ENCODE measurements around the gene SLC25A21. TPM values are rescaled to one million over a fixed set of nuclear protein-coding genes. Genes with fewer than 3 reads are reported as not detected.

Gene SLC25A21
- total RNA-seq, 1 experiment from 2014 or later = 7.1 TPM

DNA sequence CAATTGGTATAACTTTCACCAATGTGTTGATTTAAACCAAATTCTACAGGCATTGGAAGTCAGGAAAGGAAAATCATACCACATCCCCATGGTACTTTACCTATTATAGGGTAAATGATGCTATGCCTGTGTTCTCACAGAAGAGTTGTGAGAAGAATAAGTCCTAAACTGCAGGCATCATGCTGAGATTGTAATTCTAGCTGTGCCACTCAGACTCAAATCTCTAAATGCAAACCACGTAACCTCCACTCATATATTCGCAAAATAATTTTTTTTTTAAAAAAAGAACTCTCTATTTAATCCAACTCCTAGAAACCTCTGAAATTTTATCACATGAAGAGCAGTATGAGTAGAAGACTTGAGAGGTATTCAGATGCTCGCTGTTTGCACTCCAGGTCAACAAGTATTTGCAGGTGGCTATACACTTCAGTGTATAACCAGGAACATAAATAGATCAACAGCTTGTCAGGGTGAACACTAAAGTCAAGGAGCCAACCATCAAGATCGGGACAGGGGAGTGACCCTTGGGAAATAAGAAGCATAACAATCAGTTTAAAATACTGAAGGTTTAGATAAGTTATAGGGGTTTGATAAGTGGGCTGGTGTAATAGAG lies 110.1 kb downstream of the SLC25A21 start:
- Histone ChIP-seq H4K5ac (ENCODE audit: insufficient read length, low read depth, low read length) (no peak overlapping the region), H3K4me2 (ENCODE audit: insufficient read depth, insufficient read length, low read length) (no peak overlapping the region), H3K18ac (ENCODE audit: insufficient read length, low read depth, low read length) (no peak overlapping the region), H3K4me1 (ENCODE audit: insufficient read depth, low read length) (peaks cover 3% of the 10 kb centered on the region; the same call in 1 of the 2 replicates), H3K79me1 (ENCODE audit: insufficient read depth, low read depth, low read length, poor library complexity, severe bottlenecking) (no peaks in the 10 kb centered on the region), H3K4ac (ENCODE audit: low read depth, low read length) (no peak overlapping the region), H2AK5ac (ENCODE audit: insufficient read length, low read length) (no peak overlapping the region), H4K8ac (replicated peaks; ENCODE audit: insufficient read length, low read depth, low read length) (no peak overlapping the region), H3K14ac (ENCODE audit: insufficient read depth, low read length) (no peak overlapping the region), H2AFZ (ENCODE audit: low read length) (no peak overlapping the region), H3K27ac (ENCODE audit: insufficient read length, low read depth, low read length) (no peak overlapping the region), H4K91ac (ENCODE audit: insufficient read length, low read depth, low read length) (no peak overlapping the region), H3K23ac (ENCODE audit: insufficient read length, low read depth, low read length) (no peak overlapping the region), H2BK20ac (ENCODE audit: low read depth, low read length, poor library complexity, severe bottlenecking) (no peak overlapping the region), H3K23me2 (ENCODE audit: insufficient read length, low read depth, low read length, poor library complexity, severe bottlenecking) (no peaks in the 10 kb centered on the region), H2BK15ac (ENCODE audit: low read depth, low read length) (no peak overlapping the region), H2BK5ac (ENCODE audit: insufficient read length, low read length) (no peak overlapping the region), H3K56ac (ENCODE audit: insufficient read length, low read depth, low read length) (no peak overlapping the region), H3K9me3 (ENCODE audit: control insufficient read depth, low read depth, low read length) (no peaks in the 10 kb centered on the region), H2BK120ac (ENCODE audit: low read depth, low read length, poor library complexity, severe bottlenecking) (no peak overlapping the region), H2BK12ac (ENCODE audit: insufficient read length, low read depth, low read length) (no peak overlapping the region), H3K79me2 (ENCODE audit: insufficient read depth, low read length) (no peaks in the 10 kb centered on the region), H3T11ph (ENCODE audit: low read length) (no peak overlapping the region), H3K27me3 (ENCODE audit: insufficient read depth, low read length) (no peaks in the 10 kb centered on the region), H3K9ac (ENCODE audit: extremely low read depth, insufficient read length, low read length) (no peak overlapping the region), H4K20me1 (ENCODE audit: control insufficient read depth, insufficient read depth, insufficient read length) (no peaks in the 10 kb centered on the region)
- peak overlapping the region in 1 of 3 experiments; percentile 80; a peak in 2 of 7 replicates for H3K27ac Mint-ChIP-seq
- TF ChIP-seq, protein P1, sequence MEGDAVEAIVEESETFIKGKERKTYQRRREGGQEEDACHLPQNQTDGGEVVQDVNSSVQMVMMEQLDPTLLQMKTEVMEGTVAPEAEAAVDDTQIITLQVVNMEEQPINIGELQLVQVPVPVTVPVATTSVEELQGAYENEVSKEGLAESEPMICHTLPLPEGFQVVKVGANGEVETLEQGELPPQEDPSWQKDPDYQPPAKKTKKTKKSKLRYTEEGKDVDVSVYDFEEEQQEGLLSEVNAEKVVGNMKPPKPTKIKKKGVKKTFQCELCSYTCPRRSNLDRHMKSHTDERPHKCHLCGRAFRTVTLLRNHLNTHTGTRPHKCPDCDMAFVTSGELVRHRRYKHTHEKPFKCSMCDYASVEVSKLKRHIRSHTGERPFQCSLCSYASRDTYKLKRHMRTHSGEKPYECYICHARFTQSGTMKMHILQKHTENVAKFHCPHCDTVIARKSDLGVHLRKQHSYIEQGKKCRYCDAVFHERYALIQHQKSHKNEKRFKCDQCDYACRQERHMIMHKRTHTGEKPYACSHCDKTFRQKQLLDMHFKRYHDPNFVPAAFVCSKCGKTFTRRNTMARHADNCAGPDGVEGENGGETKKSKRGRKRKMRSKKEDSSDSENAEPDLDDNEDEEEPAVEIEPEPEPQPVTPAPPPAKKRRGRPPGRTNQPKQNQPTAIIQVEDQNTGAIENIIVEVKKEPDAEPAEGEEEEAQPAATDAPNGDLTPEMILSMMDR (conservative IDR thresholded peaks at IDR 0.05) = no peak
- DNase-seq = no peak
- no peak overlapping the region for H3K4me3 Mint-ChIP-seq
- peaks cover 21 to 28% of the 10 kb centered on the region in 2 experiments for H3K4me1 Mint-ChIP-seq
- 100% methylated on average over 1 of the region's 4 CpGs for WGBS (ENCODE audit: extremely low coverage, insufficient read length, low lambda C conversion rate)
- H3K36me3 Mint-ChIP-seq (ENCODE audit: insufficient read depth in 1 of 3, low read depth in 3 of 3) = no peaks in the 10 kb centered on the region
- H3K9me3 Mint-ChIP-seq = no peaks in the 10 kb centered on the region
- no peaks in the 10 kb centered on the region for H3K27me3 Mint-ChIP-seq (ENCODE audit: low read depth)

Measured in H9 (cell line).